Neural cell (in vitro differentiated cells): ENCODE results near the gene POU6F2.

Experiments
- EP300 ChIP-seq: fragments of 450-650 bp; conservative IDR thresholded peaks from 2 replicates; pipeline ENCODE4 v1.6.1; 2014; ENCODE audit warnings: antibody characterized with exemption, mild to moderate bottlenecking, moderate library complexity; ENCODE audit not compliant: poor library complexity, severe bottlenecking
- EZH2 ChIP-seq: fragments of 200-600, 300-800 bp; shearing (Covaris generic), sonication (generic); IDR thresholded peaks from 2 replicates; pipeline ENCODE4 v1.6.1; 2014; ENCODE audit warnings: antibody characterized with exemption, low read length, borderline replicate concordance, mild to moderate bottlenecking; ENCODE audit not compliant: insufficient read depth, poor library complexity, severe bottlenecking
- POLR2AphosphoS5 ChIP-seq: IDR thresholded peaks from 2 replicates; pipeline ENCODE4 v1.6.1; 2012
- RAD21 ChIP-seq: fragments of 450-650 bp; conservative IDR thresholded peaks from 2 replicates; pipeline ENCODE4 v1.6.1; 2014; ENCODE audit warnings: antibody characterized with exemption, mild to moderate bottlenecking, moderate library complexity
- SMC3 ChIP-seq: fragments of 450-650 bp; conservative IDR thresholded peaks from 2 replicates; pipeline ENCODE4 v1.6.1; 2014; ENCODE audit warnings: antibody characterized with exemption, mild to moderate bottlenecking, moderate library complexity; ENCODE audit not compliant: poor library complexity
- TAF1 ChIP-seq: IDR thresholded peaks from 2 replicates; pipeline ENCODE4 v1.6.1; 2012; ENCODE audit warnings: low read depth
- TF ChIP-seq, protein P1 (sequence below): fragments of 450-650 bp; IDR thresholded peaks from 2 replicates; pipeline ENCODE4 v1.5.1; 2014; ENCODE audit warnings: antibody characterized with exemption, mild to moderate bottlenecking, moderate library complexity; ENCODE audit not compliant: poor library complexity, severe bottlenecking
- TF ChIP-seq, protein P2 (sequence below): IDR thresholded peaks from 2 replicates; pipeline ENCODE4 v1.6.1; 2012; ENCODE audit warnings: borderline replicate concordance

DNA sequence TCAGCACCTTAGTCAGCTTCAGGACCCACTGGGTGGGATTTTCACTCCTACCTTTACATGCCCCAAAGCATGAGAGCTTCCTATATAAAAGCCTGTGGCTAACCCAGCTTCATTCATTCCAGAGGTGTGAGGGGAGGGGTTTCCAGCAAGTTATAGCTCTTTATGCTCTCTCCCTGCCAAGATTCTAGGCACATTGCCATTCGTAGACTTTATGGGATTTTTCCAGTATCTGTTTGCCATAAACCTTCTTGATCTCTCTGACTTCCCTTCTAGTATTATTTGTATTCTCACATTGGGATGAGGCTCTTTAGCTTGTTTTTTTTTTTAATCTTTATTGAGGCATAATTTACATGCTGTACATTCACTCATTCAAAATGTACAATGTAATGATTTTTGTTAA, 67.5 kb downstream of the POU6F2 start:
- TF ChIP-seq, protein P1, sequence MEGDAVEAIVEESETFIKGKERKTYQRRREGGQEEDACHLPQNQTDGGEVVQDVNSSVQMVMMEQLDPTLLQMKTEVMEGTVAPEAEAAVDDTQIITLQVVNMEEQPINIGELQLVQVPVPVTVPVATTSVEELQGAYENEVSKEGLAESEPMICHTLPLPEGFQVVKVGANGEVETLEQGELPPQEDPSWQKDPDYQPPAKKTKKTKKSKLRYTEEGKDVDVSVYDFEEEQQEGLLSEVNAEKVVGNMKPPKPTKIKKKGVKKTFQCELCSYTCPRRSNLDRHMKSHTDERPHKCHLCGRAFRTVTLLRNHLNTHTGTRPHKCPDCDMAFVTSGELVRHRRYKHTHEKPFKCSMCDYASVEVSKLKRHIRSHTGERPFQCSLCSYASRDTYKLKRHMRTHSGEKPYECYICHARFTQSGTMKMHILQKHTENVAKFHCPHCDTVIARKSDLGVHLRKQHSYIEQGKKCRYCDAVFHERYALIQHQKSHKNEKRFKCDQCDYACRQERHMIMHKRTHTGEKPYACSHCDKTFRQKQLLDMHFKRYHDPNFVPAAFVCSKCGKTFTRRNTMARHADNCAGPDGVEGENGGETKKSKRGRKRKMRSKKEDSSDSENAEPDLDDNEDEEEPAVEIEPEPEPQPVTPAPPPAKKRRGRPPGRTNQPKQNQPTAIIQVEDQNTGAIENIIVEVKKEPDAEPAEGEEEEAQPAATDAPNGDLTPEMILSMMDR: no peak
- no peak for TF ChIP-seq RAD21
- no peak for TF ChIP-seq EZH2
- no peak for TF ChIP-seq TAF1
- TF ChIP-seq, protein P2, sequence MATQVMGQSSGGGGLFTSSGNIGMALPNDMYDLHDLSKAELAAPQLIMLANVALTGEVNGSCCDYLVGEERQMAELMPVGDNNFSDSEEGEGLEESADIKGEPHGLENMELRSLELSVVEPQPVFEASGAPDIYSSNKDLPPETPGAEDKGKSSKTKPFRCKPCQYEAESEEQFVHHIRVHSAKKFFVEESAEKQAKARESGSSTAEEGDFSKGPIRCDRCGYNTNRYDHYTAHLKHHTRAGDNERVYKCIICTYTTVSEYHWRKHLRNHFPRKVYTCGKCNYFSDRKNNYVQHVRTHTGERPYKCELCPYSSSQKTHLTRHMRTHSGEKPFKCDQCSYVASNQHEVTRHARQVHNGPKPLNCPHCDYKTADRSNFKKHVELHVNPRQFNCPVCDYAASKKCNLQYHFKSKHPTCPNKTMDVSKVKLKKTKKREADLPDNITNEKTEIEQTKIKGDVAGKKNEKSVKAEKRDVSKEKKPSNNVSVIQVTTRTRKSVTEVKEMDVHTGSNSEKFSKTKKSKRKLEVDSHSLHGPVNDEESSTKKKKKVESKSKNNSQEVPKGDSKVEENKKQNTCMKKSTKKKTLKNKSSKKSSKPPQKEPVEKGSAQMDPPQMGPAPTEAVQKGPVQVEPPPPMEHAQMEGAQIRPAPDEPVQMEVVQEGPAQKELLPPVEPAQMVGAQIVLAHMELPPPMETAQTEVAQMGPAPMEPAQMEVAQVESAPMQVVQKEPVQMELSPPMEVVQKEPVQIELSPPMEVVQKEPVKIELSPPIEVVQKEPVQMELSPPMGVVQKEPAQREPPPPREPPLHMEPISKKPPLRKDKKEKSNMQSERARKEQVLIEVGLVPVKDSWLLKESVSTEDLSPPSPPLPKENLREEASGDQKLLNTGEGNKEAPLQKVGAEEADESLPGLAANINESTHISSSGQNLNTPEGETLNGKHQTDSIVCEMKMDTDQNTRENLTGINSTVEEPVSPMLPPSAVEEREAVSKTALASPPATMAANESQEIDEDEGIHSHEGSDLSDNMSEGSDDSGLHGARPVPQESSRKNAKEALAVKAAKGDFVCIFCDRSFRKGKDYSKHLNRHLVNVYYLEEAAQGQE: no peak
- TF ChIP-seq POLR2AphosphoS5: no peak
- no peak for TF ChIP-seq SMC3
- TF ChIP-seq EP300: no peak
